ENCODE results near the gene MATCAP1.

MATCAP1 gene

DNA sequence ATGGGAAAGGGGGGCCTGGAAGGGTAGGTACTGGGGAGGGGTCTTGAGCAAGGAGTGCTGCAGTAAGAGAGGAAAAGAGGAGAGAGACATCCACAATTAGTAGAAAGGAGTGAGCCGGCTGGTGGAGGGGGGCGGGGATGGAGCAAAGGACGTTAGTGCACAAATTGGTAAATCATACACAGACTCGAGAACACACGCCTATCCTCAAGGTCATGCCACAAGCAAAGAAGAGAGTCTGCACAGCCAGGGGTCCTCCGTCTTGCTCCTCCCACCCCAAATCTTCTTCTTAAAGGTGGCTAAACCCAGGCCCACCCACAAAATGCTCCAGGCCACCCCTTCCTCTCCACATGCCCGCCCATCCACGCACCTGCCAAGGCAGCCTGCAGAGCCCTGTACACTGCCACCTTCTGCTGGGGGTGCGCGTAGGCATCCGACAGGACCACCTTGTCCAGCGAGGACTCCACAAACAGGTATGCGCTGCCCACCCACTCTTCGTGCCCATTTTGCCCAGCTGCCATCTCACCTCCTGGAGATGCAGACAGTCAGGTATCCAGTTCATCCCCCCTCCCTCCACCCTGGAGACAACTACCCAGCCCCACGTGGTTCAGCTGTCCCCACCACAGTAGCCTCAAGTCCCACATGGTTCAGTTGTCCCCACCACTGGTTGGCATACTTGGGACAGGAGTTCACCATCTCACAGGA, 27.5 kb downstream of the MATCAP1 start:
- TF ChIP-seq, protein P1, sequence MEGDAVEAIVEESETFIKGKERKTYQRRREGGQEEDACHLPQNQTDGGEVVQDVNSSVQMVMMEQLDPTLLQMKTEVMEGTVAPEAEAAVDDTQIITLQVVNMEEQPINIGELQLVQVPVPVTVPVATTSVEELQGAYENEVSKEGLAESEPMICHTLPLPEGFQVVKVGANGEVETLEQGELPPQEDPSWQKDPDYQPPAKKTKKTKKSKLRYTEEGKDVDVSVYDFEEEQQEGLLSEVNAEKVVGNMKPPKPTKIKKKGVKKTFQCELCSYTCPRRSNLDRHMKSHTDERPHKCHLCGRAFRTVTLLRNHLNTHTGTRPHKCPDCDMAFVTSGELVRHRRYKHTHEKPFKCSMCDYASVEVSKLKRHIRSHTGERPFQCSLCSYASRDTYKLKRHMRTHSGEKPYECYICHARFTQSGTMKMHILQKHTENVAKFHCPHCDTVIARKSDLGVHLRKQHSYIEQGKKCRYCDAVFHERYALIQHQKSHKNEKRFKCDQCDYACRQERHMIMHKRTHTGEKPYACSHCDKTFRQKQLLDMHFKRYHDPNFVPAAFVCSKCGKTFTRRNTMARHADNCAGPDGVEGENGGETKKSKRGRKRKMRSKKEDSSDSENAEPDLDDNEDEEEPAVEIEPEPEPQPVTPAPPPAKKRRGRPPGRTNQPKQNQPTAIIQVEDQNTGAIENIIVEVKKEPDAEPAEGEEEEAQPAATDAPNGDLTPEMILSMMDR (conservative IDR thresholded peaks at IDR 0.05): no peak
- no peak overlapping the region for H3K27ac ChIP-seq

- no peak overlapping the region for H3K27ac ChIP-seq
- TF ChIP-seq, protein P1 (conservative IDR thresholded peaks at IDR 0.05): peak; percentile 94
Observed at GRCh38 chr16:67155295-67156142, 28.2 kb downstream of the MATCAP1 start.

- H3K27ac ChIP-seq: no peak overlapping the region
- TF ChIP-seq, protein P1 (conservative IDR thresholded peaks at IDR 0.05): no peak
Observed at GRCh38 chr16:67154578-67155294, 29.0 kb downstream of the MATCAP1 start.

- H3K27ac ChIP-seq: no peak overlapping the region
- TF ChIP-seq, protein P1 (conservative IDR thresholded peaks at IDR 0.05): no peak
Observed at GRCh38 chr16:67151431-67152097, 32.2 kb downstream of the MATCAP1 start.

DNA sequence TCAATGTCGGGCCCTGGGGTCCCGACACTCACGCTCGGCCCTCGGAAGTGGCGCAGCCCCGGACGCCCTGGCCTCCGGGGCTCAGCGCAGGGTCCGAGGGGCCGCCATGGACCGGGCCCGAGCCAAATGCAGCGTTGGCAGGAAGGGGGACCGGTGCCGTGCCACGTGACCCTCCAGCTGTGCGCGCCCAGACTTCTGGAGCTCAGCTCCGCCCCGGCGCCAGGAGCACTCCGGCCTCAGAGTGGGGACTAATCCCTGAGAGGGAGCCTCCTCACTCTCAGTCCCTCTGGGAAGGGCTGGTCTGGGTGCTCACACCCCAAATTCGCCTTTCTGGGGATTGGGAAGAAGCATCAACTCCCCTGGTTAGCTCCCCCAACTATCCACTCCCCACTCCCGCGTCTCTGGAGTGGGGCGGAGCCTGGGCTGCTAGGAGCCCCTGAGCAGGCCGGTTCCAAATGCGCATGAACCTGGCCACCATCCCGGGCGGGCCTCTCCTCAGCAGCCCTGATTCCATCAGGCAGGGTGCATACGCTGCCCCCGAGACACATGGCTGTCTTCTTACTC, 32.8 kb downstream of the MATCAP1 start, which contains the start of gene B3GNT9:
Gene B3GNT9, minus strand, starts transcription at position 166 of the 564 bp plus-strand sequence. CDS start 513 bp downstream, outside the sequence.
- no peak within 1 kb of the TSS for H3K27ac ChIP-seq
- TF ChIP-seq, protein P1 (conservative IDR thresholded peaks at IDR 0.05): no peak

DNA sequence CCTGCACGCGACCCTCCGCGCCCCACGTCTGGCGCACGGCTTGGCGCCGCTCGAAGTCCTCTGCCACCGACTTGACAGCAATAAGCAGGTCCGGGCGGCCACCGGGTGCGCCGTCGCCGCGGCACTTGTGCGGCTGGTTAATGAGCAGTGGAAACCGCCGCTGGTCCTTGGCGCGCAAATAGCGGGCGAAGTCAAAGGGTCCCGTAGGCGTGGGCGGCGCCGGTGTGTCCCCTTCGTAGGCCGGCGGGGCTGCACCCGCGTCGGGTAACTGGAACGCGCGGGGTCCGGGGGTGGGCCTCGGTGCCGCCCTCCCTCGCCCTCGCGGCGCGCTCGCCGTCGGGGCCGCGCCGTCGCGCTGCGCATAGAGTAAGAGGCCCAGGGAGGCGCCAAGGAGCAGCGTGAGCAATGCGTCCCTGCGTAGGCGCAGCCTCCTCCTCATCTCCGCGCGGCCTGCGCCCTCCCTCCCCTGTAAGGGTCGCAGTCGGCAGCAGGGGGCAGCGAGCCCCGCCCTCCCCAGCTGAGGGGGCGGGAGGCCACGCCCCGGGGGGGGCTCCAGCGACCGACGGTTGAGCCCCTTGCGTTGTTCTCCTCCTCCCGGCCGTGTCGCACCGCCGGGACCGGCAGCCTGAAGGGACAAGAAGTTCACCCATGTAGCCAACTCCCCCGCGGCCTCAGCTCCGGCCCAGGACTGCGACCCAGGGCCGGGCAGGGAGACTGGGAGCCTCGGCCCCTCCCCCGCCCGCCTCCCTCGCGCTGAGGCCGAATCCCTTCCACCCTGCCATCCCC, 33.5 kb downstream of the MATCAP1 start:
- TF ChIP-seq, protein P1 (conservative IDR thresholded peaks at IDR 0.05): no peak
- no peak overlapping the region for H3K27ac ChIP-seq

Data from VCaP (cell line).